Progenitor cell of endocrine pancreas (in vitro differentiated cells): ENCODE measurements around the gene SPOCK3. TPM values are rescaled to one million over a fixed set of nuclear protein-coding genes. Genes with fewer than 3 reads are reported as not detected.

Experiments used
- DNase-seq: peaks from one replicate; pipeline ENCODE4 v3.0.0; 2021; ENCODE audit warnings: low spot score; ENCODE audit not compliant: unreplicated experiment
- H3K27ac Mint-ChIP-seq: 2 replicates; pipeline ENCODE4 v1.8.0; 2021; ENCODE audit warnings: mild to moderate bottlenecking, moderate library complexity, mixed read lengths
- H3K27me3 Mint-ChIP-seq: 2 replicates; pipeline ENCODE4 v1.8.0; 2021; ENCODE audit warnings: mixed read lengths
- H3K36me3 Mint-ChIP-seq: 2 replicates; pipeline ENCODE4 v1.8.0; 2022; ENCODE audit warnings: mixed read lengths; ENCODE audit not compliant: insufficient read depth
- H3K4me1 Mint-ChIP-seq: 2 replicates; pipeline ENCODE4 v1.8.0; 2021; ENCODE audit warnings: low read depth, mixed read lengths
- H3K4me3 Mint-ChIP-seq: 2 replicates; pipeline ENCODE4 v1.8.0; 2021; ENCODE audit warnings: low read depth, mild to moderate bottlenecking, moderate library complexity, mixed read lengths
- H3K9me3 Mint-ChIP-seq: 2 replicates; pipeline ENCODE4 v1.8.0; 2021; ENCODE audit warnings: low read depth, mixed read lengths
- total RNA-seq: library from RNA; stranded (reverse); gene quantifications from 2 replicates; pipeline ENCODE4 v1.2.1, GENCODE V29; 2021
- TF ChIP-seq, protein P1 (sequence below): fragments of 200-600 bp; sonication (generic); IDR thresholded peaks from one replicate; pipeline ENCODE4 v1.5.0; 2021; ENCODE audit warnings: antibody characterized with exemption, mild to moderate bottlenecking; ENCODE audit not compliant: unreplicated experiment

Gene SPOCK3
- total RNA-seq, 1 donor from 2014 or later, result 1.3 TPM

DNA sequence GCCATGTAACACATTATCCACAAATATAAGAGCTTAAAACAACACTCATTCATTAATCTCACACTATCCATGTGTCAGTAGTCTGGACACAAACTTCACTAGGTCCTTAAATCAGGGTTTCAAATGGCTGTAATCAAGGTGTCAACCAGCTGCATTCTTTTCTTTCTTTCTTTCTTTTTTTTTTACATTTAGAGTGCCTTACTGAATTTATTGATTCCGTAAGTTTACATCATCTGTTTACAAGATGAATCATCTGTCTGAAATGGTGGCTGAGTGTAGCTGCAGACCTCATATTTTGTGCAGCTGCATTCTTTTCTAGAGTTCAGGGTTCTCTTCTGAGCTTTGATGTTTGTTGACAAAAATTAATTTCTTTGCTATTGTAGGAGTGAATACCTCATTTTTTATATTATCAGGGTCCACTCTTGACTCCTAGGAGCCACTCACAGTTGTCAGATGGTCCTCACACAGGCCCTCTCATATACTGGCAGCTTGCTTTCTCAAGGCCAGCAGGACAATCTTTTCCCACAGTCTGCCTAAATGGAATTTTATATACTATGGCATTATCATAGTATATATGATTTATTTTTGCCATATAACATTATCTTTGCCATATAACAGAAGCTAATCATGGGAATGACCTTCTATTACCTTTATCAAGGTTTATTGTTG lies 37.8 kb downstream of the SPOCK3 start:
- TF ChIP-seq, protein P1, sequence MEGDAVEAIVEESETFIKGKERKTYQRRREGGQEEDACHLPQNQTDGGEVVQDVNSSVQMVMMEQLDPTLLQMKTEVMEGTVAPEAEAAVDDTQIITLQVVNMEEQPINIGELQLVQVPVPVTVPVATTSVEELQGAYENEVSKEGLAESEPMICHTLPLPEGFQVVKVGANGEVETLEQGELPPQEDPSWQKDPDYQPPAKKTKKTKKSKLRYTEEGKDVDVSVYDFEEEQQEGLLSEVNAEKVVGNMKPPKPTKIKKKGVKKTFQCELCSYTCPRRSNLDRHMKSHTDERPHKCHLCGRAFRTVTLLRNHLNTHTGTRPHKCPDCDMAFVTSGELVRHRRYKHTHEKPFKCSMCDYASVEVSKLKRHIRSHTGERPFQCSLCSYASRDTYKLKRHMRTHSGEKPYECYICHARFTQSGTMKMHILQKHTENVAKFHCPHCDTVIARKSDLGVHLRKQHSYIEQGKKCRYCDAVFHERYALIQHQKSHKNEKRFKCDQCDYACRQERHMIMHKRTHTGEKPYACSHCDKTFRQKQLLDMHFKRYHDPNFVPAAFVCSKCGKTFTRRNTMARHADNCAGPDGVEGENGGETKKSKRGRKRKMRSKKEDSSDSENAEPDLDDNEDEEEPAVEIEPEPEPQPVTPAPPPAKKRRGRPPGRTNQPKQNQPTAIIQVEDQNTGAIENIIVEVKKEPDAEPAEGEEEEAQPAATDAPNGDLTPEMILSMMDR, result no peak
- no peak for DNase-seq
- Mint-ChIP-seq H3K9me3 (no peaks in the 10 kb centered on the region), H3K4me1 (peaks cover 5% of the 10 kb centered on the region), H3K27me3 (no peaks in the 10 kb centered on the region), H3K27ac (peak overlapping the region; percentile 78), H3K36me3 (no peaks in the 10 kb centered on the region), H3K4me3 (no peak overlapping the region)

DNA sequence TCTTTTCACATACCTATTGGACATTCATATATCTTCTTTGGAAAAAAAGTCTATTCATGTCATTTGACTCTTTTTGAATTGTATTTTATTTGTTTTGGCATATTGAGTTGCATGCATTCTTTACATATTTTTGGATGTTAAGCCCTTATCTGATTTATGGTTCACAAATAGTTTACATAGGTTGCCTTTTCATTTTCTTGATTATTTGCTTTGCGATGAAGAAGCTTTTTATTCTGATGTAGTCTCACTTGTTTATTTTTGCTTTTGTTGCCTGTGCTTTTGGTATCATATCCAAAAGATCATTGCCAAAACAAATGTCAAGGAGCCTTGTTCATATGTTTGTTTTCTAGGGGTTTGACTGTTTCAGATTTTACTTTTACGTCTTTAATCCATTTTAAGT lies 43.9 kb downstream of the SPOCK3 start:
- no peaks in the 10 kb centered on the region for H3K4me1 Mint-ChIP-seq
- peaks cover 1% of the 10 kb centered on the region for H3K27me3 Mint-ChIP-seq
- DNase-seq, result no peak
- TF ChIP-seq, protein P1, result no peak
- no peak overlapping the region for H3K27ac Mint-ChIP-seq
- H3K9me3 Mint-ChIP-seq, result peaks cover 1% of the 10 kb centered on the region
- H3K36me3 Mint-ChIP-seq, result no peaks in the 10 kb centered on the region
- H3K4me3 Mint-ChIP-seq, result no peak overlapping the region

DNA sequence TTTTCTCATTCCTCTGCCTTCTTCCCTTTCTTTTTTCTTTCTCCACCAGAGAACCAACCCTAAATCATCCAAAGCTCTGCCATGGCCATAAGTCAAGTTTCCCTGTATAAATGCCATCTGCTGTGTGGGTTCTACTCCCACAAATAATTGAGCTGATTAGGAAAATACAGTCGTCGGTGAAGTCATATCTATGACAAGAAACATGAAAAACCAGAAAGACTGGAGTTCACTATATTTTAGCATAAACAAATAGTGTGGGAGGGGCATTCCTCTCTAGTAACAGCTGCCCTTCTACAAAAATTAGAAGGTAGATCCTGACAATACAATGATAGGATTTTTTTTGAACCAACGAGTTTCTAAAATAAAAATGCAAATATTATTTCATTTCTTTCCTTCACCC lies 48.8 kb downstream of the SPOCK3 start:
- no peak for DNase-seq
- TF ChIP-seq, protein P1, result no peak
- no peak overlapping the region for H3K4me3 Mint-ChIP-seq
- H3K9me3 Mint-ChIP-seq, result peaks cover 3% of the 10 kb centered on the region
- no peaks in the 10 kb centered on the region for H3K4me1 Mint-ChIP-seq
- H3K27ac Mint-ChIP-seq, result no peak overlapping the region
- peaks cover 28% of the 10 kb centered on the region for H3K27me3 Mint-ChIP-seq
- no peaks in the 10 kb centered on the region for H3K36me3 Mint-ChIP-seq

DNA sequence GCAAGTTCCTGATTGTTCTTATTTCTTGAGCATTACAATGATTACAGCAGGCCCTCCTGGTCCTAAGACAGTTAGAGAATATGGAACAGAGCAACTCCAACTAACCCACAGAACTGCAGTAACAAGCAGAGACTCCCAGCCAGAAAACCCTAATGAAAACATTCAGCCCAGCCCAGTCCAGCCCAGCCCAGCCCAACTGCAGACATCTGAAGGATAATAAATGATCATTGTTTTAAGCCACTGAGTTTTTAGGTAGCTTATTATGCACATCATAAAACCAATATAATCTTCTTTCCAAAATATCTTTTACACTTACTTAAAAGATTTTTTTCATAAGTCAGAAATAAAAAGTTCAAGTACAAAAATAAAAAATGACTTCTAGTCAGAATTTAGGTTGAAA lies 51.3 kb downstream of the SPOCK3 start:
- DNase-seq, result no peak
- Mint-ChIP-seq H3K36me3 (no peaks in the 10 kb centered on the region), H3K27me3 (peaks cover 41% of the 10 kb centered on the region), H3K9me3 (peaks cover 3% of the 10 kb centered on the region), H3K27ac (no peak overlapping the region), H3K4me3 (no peak overlapping the region), H3K4me1 (no peaks in the 10 kb centered on the region)
- TF ChIP-seq, protein P1, result no peak

DNA sequence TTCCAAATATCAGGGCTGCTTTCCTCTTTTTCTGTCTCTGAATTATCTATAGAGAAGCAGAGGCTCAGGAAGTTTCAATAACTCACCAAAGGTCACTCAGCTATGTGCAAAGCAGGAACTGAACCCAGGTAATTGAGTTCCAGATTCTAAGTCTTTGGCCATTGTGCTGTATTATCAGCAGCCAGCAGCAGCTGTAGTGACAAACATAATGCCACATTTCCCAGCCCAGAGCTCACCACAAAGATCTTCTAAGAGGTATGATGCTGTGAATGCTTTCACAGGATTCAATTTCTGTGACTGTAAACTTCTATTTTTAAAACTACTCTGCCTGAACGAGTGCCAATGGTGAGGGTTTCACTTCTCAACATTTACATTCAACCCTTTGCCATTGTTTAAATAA lies 56.4 kb downstream of the SPOCK3 start:
- Mint-ChIP-seq H3K27me3 (peaks cover 36% of the 10 kb centered on the region), H3K4me3 (no peak overlapping the region), H3K36me3 (no peaks in the 10 kb centered on the region), H3K9me3 (no peaks in the 10 kb centered on the region), H3K27ac (peak overlapping the region; percentile 21), H3K4me1 (peaks cover 14% of the 10 kb centered on the region)
- DNase-seq, result no peak
- TF ChIP-seq, protein P1, result no peak
